Ishikawa (cell line): ENCODE data around the gene PLXNC1.

Source experiments
- CEBPB ChIP-seq: IDR thresholded peaks from 2 replicates; pipeline ENCODE4 v1.6.1; 2012
- EP300 ChIP-seq: IDR thresholded peaks from 2 replicates; pipeline ENCODE4 v1.6.1; 2012; ENCODE audit warnings: borderline replicate concordance
- FOXM1 ChIP-seq: IDR thresholded peaks from 2 replicates; pipeline ENCODE4 v1.6.1; 2012; ENCODE audit warnings: low read depth, borderline replicate concordance
- MAX ChIP-seq: IDR thresholded peaks from 2 replicates; pipeline ENCODE4 v1.6.1; 2012
- NFIC ChIP-seq: IDR thresholded peaks from 2 replicates; pipeline ENCODE4 v1.6.1; 2012
- REST ChIP-seq: IDR thresholded peaks from 2 replicates; pipeline ENCODE4 v1.6.1; 2012; ENCODE audit warnings: low read depth, mild to moderate bottlenecking
- TAF1 ChIP-seq: IDR thresholded peaks from 2 replicates; pipeline ENCODE4 v1.6.1; 2012; ENCODE audit warnings: low read depth, mild to moderate bottlenecking
- TCF12 ChIP-seq: IDR thresholded peaks from 2 replicates; pipeline ENCODE4 v1.6.1; 2012; ENCODE audit warnings: low read depth
- TEAD4 ChIP-seq: IDR thresholded peaks from 2 replicates; pipeline ENCODE4 v1.6.1; 2012
- USF1 ChIP-seq: IDR thresholded peaks from 2 replicates; pipeline ENCODE4 v1.6.1; 2012

- TF ChIP-seq CEBPB (no peak), TCF12 (no peak), EP300 (no peak), MAX (no peak), REST (no peak), TAF1 (no peak), USF1 (no peak), NFIC (no peak), FOXM1 (no peak), TEAD4 (no peak)
Observed at GRCh38 chr12:94172031-94172430, 23.7 kb downstream of the PLXNC1 start.
